Measurements from ENCODE around the gene TRHDE.

The TRHDE gene

DNA sequence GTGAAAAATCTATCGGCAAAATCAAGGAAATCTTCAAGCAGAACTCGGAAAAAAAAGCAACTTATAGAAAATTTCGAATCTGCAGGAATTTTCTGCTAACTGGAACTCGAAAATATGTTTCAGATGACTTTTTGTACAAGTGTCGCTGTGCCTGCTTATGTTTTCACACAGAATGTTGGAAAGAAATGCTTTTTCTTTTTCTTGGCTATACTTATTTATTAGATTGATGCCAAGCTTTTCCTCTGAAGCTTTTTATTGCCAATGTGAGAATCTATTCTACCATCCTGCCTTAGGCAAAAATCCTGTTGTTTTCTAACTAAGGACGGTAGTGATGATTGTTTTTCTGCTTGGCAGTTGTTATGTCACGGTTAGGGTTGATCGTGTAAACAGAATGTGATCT is 65.8 kb downstream of the TRHDE start:
- no peaks in the 10 kb centered on the region for H3K4me1 ChIP-seq (ENCODE audit: insufficient read depth, low read length, severe bottlenecking)
- no peaks in the 10 kb centered on the region for H3K27me3 ChIP-seq (ENCODE audit: insufficient read depth, low read length)
- no peaks in the 10 kb centered on the region for H3K36me3 ChIP-seq (ENCODE audit: insufficient read depth, low read length)
- no peaks in the 10 kb centered on the region for H3F3A ChIP-seq (ENCODE audit: insufficient read depth, low read length)
- no peaks in the 10 kb centered on the region for H4K20me1 ChIP-seq (ENCODE audit: insufficient read depth, low read length)
- H3K27ac ChIP-seq (ENCODE audit: low read depth, low read length, poor library complexity, severe bottlenecking), result no peak overlapping the region
- TF ChIP-seq, protein P1, sequence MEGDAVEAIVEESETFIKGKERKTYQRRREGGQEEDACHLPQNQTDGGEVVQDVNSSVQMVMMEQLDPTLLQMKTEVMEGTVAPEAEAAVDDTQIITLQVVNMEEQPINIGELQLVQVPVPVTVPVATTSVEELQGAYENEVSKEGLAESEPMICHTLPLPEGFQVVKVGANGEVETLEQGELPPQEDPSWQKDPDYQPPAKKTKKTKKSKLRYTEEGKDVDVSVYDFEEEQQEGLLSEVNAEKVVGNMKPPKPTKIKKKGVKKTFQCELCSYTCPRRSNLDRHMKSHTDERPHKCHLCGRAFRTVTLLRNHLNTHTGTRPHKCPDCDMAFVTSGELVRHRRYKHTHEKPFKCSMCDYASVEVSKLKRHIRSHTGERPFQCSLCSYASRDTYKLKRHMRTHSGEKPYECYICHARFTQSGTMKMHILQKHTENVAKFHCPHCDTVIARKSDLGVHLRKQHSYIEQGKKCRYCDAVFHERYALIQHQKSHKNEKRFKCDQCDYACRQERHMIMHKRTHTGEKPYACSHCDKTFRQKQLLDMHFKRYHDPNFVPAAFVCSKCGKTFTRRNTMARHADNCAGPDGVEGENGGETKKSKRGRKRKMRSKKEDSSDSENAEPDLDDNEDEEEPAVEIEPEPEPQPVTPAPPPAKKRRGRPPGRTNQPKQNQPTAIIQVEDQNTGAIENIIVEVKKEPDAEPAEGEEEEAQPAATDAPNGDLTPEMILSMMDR (IDR thresholded peaks at IDR 0.05; ENCODE audit: low read length), result no peak
- no peak for TF ChIP-seq EZH2 (IDR thresholded peaks at IDR 0.05; ENCODE audit: borderline replicate concordance, low read length)
- no peaks in the 10 kb centered on the region for H3K9me2 ChIP-seq (ENCODE audit: low read depth, low read length)
- no peaks in the 10 kb centered on the region for H3K79me2 ChIP-seq (ENCODE audit: insufficient read depth, low read length)
- no peak overlapping the region for H3K4me3 ChIP-seq (ENCODE audit: low read depth, low read length, poor library complexity, severe bottlenecking)
- no peaks in the 10 kb centered on the region for H3K9me3 ChIP-seq (ENCODE audit: low read length)
- H3K4me2 ChIP-seq (ENCODE audit: low read length), result no peak overlapping the region
- H3K9ac ChIP-seq (ENCODE audit: low read length), result no peak overlapping the region
- no peak overlapping the region for H2AFZ ChIP-seq (ENCODE audit: low read length)

DNA sequence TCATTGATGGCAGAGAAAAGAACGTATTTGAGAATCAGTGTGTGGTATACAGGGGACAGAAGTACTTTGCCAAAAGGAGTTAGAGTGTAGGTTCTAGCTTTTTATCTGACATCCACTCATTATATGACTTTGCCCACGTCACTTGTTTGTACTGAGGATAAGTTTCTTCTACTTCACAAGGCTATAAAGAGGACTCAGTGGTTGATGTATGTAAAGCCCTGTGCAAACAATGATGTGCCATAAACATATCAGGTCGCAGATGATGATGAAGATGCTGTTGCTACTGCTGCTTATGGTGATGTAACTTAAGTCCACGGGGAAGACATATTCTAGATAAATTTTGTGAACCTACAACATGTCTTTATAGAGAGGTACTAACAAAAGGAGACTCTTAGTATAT is 66.3 kb downstream of the TRHDE start:
- H3K4me2 ChIP-seq (ENCODE audit: low read length), result no peak overlapping the region
- H3K79me2 ChIP-seq (ENCODE audit: insufficient read depth, low read length), result no peaks in the 10 kb centered on the region
- no peak overlapping the region for H3K4me3 ChIP-seq (ENCODE audit: low read depth, low read length, poor library complexity, severe bottlenecking)
- H3F3A ChIP-seq (ENCODE audit: insufficient read depth, low read length), result no peaks in the 10 kb centered on the region
- H4K20me1 ChIP-seq (ENCODE audit: insufficient read depth, low read length), result no peaks in the 10 kb centered on the region
- no peak overlapping the region for H3K27ac ChIP-seq (ENCODE audit: low read depth, low read length, poor library complexity, severe bottlenecking)
- no peaks in the 10 kb centered on the region for H3K9me2 ChIP-seq (ENCODE audit: low read depth, low read length)
- no peaks in the 10 kb centered on the region for H3K27me3 ChIP-seq (ENCODE audit: insufficient read depth, low read length)
- H3K9ac ChIP-seq (ENCODE audit: low read length), result no peak overlapping the region
- no peaks in the 10 kb centered on the region for H3K4me1 ChIP-seq (ENCODE audit: insufficient read depth, low read length, severe bottlenecking)
- no peaks in the 10 kb centered on the region for H3K9me3 ChIP-seq (ENCODE audit: low read length)
- no peaks in the 10 kb centered on the region for H3K36me3 ChIP-seq (ENCODE audit: insufficient read depth, low read length)
- no peak overlapping the region for H2AFZ ChIP-seq (ENCODE audit: low read length)
- TF ChIP-seq, protein P1 (IDR thresholded peaks at IDR 0.05; ENCODE audit: low read length), result no peak
- no peak for TF ChIP-seq EZH2 (IDR thresholded peaks at IDR 0.05; ENCODE audit: borderline replicate concordance, low read length)

DNA sequence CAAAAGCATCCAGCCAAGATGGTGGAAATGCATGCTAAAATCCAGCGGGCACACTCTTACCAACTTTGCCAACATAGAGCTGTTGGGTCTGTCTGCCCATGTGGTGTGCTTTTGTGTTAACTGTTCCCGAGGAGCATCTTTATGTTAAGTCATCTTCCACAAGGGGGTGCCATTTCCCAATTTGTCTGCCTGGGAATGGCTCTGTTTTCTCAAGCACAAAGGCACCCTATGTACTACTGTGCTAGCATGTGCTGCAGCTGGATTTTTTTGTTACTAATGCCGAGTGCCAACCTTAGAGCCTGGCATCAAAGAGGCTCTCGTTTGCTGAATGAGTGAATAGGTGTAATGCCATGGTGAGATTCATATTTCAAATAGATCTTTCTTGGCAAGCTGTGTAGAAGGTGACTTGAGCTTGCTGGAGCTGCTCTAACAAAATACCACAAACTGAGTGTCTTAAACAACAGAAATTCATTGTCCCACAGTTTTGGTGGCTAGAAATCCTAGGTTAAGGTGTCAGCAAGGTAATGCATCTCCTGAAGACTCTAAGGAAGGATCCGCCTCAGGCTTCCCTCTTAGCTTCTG is 74.3 kb downstream of the TRHDE start:
- Histone ChIP-seq H3K4me1 (ENCODE audit: insufficient read depth, low read length, severe bottlenecking) (no peaks in the 10 kb centered on the region), H2AFZ (ENCODE audit: low read length) (no peak overlapping the region), H3K4me2 (ENCODE audit: low read length) (no peak overlapping the region)

More for the DNA sequence above, 74.3 kb downstream of the TRHDE start:
- Histone ChIP-seq H4K20me1 (ENCODE audit: insufficient read depth, low read length) (no peaks in the 10 kb centered on the region), H3K36me3 (ENCODE audit: insufficient read depth, low read length) (no peaks in the 10 kb centered on the region), H3K79me2 (ENCODE audit: insufficient read depth, low read length) (no peaks in the 10 kb centered on the region), H3K4me3 (ENCODE audit: low read depth, low read length, poor library complexity, severe bottlenecking) (no peak overlapping the region), H3F3A (ENCODE audit: insufficient read depth, low read length) (no peaks in the 10 kb centered on the region), H3K27ac (ENCODE audit: low read depth, low read length, poor library complexity, severe bottlenecking) (no peak overlapping the region), H3K9me2 (ENCODE audit: low read depth, low read length) (no peaks in the 10 kb centered on the region), H3K9me3 (ENCODE audit: low read length) (no peaks in the 10 kb centered on the region), H3K27me3 (ENCODE audit: insufficient read depth, low read length) (no peaks in the 10 kb centered on the region), H3K9ac (ENCODE audit: low read length) (no peak overlapping the region)
- TF ChIP-seq EZH2 (IDR thresholded peaks at IDR 0.05; ENCODE audit: borderline replicate concordance, low read length), result no peak
- TF ChIP-seq, protein P1 (IDR thresholded peaks at IDR 0.05; ENCODE audit: low read length), result peak; percentile 63; the same call in 1 of the 2 replicates

All from OCI-LY1 (cell line).